Mesendoderm (in vitro differentiated cells): ENCODE measurements around the gene KLK1. TPM values are rescaled to one million over a fixed set of nuclear protein-coding genes. Genes with fewer than 3 reads are reported as not detected.

Experiments used
- small RNA-seq: library from polyadenylated mRNA; stranded (forward); fragments of <200 nt; extraction: miRNeasy Mini kit (QIAGEN cat#:217004); gene quantifications from one replicate; pipeline ENCODE3, GENCODE V24; 2013; ENCODE audit not compliant: insufficient read depth

KLK1 gene

Small RNAs within 50 kb of the gene (small RNA-seq; reads per million reads assigned to genes)
- 254 reads per million, percentile 97 among the genes with 10 or more reads in this experiment for gene SNORD88A
- gene SNORD88B = not detected
- not detected for gene SNORD88C
